Esophagus squamous epithelium (tissue), 5 donors: ENCODE measurements around the gene MAD1L1. TPM values are rescaled to one million over a fixed set of nuclear protein-coding genes. Genes with fewer than 3 reads are reported as not detected.

Experiments used
- DNase-seq: peaks from one replicate; lab custom pipeline; 2025; lab: John Stamatoyannopoulos, UW
- H3K27ac ChIP-seq, 4 donors: fragments of 200-600 bp; sonication (generic); one replicate each; pipeline ENCODE4 v1.5.1; 2016 to 2019; ENCODE audit warnings: mild to moderate bottlenecking in 1 of 4
- H3K27me3 ChIP-seq, 4 donors: fragments of 200-600 bp; sonication (generic); 1 replicate in 3 of 4; 2 replicates in 1 of 4; pipeline versions ENCODE4 v1.5.1 to v1.6.0; 2017 to 2021; ENCODE audit warnings: antibody characterized with exemption in 1 of 4
- H3K36me3 ChIP-seq, 3 donors: fragments of 200-600 bp; sonication (generic); one replicate each; pipeline ENCODE4 v1.5.1; 2016 to 2019
- H3K4me1 ChIP-seq, 3 donors: fragments of 200-600 bp; sonication (generic); one replicate each; pipeline ENCODE4 v1.5.1; 2017 to 2019
- H3K4me3 ChIP-seq, 4 donors: fragments of 200-600 bp; sonication (generic); 1 replicate in 3 of 4; 2 replicates in 1 of 4; pipeline ENCODE4 v1.5.1; 2016 to 2019; ENCODE audit warnings: mild to moderate bottlenecking in 2 of 4, moderate library complexity in 1 of 4
- H3K9me3 ChIP-seq, 3 donors: fragments of 200-600 bp; sonication (generic); one replicate each; pipeline ENCODE4 v1.5.1; 2016 to 2019
- CTCF ChIP-seq, 6 experiments: fragments of 450-650 bp in 4 of 6; fragments of 200-600 bp in 2 of 6; sonication (generic) in 2 of 6; IDR thresholded peaks; one replicate each; pipeline ENCODE4 v1.5.1; 2016 to 2019; ENCODE audit warnings: antibody characterized with exemption in 6 of 6, mild to moderate bottlenecking in 4 of 6, moderate library complexity in 4 of 6
- POLR2A ChIP-seq, 4 donors: fragments of 450-650 bp; IDR thresholded peaks; one replicate each; pipeline ENCODE4 v1.6.1; 2017; ENCODE audit warnings: antibody characterized with exemption in 4 of 4, mild to moderate bottlenecking in 4 of 4, moderate library complexity in 3 of 4
- WGBS, 2 donors: methylation state at CpG; one replicate each; pipeline ENCODE4 v1.1.5; 2018; 5-methylcytosine and 5-hydroxymethylcytosine counted together
- intact Hi-C: fragments of 100-400 bp; cut with DNase I; formaldehyde crosslinking; loops from one replicate; pipeline ENCODE4 v1.15.0; 2022
- total RNA-seq, 4 donors: library from RNA; depleted of rRNA; stranded (reverse); fragments of >200 nt; gene quantifications; one replicate each; pipeline ENCODE4 v1.1.0, GENCODE V29; 2016
- donor health status: DM: yes; HTN: yes; CAD: no.

Gene MAD1L1
- total RNA-seq, 4 donors from 2014 or later: 16.6 to 40.4 (median 30.2) TPM

- DNase-seq: no peak
- no peak overlapping the region for H3K4me3 ChIP-seq
- no peaks in the 10 kb centered on the region for H3K27me3 ChIP-seq
- WGBS, 2 donors: 92 to 96% methylated on average over 4 of the region's 4 CpGs
- H3K4me1 ChIP-seq: peaks cover 0 to 4% (median 3%) of the 10 kb centered on the region in 3 donors
- no peaks in the 10 kb centered on the region for H3K36me3 ChIP-seq
- intact Hi-C loops: no loop called here
- peaks cover 0 to 30% (median 6%) of the 10 kb centered on the region in 3 donors for H3K9me3 ChIP-seq
- no peak overlapping the region for H3K27ac ChIP-seq
- TF ChIP-seq POLR2A (IDR thresholded peaks at IDR 0.05) (no peak), CTCF (IDR thresholded peaks at IDR 0.05) (no peak)
These were observed 207.6 kb downstream of the MAD1L1 start for GRCh38 chr7:2025188-2025587.

- TF ChIP-seq CTCF (IDR thresholded peaks at IDR 0.05): no peak
- TF ChIP-seq POLR2A (IDR thresholded peaks at IDR 0.05): no peak
- peaks cover 0 to 30% (median 6%) of the 10 kb centered on the region in 3 donors for H3K9me3 ChIP-seq
- H3K27ac ChIP-seq: no peak overlapping the region
- H3K36me3 ChIP-seq: no peaks in the 10 kb centered on the region
- intact Hi-C loops: no loop called here
- H3K4me1 ChIP-seq: peaks cover 1 to 10% (median 9%) of the 10 kb centered on the region in 3 donors
- WGBS, 2 donors: 75 to 89% methylated on average over 3 to 4 of the region's 4 CpGs
- H3K27me3 ChIP-seq: no peaks in the 10 kb centered on the region
- no peak for DNase-seq
- no peak overlapping the region for H3K4me3 ChIP-seq
These were observed 208.2 kb downstream of the MAD1L1 start for GRCh38 chr7:2024567-2024918.

GRCh38 chr7:2023877-2024566 lies 208.7 kb downstream of the MAD1L1 start:
- DNase-seq: no peak
- Histone ChIP-seq H3K9me3 (peaks cover 0 to 26% (median 6%) of the 10 kb centered on the region in 3 donors), H3K4me1 (peaks cover 7 to 16% (median 12%) of the 10 kb centered on the region in 3 donors), H3K27ac (no peak overlapping the region), H3K27me3 (no peaks in the 10 kb centered on the region), H3K4me3 (no peak overlapping the region), H3K36me3 (no peaks in the 10 kb centered on the region)
- intact Hi-C loops: no loop called here
- TF ChIP-seq CTCF (IDR thresholded peaks at IDR 0.05) (no peak), POLR2A (IDR thresholded peaks at IDR 0.05) (no peak)
- WGBS, 2 donors: 87 to 90% methylated on average over 7 of the region's 7 CpGs

- WGBS, 2 donors: 89 to 93% methylated on average over 8 of the region's 8 CpGs
- Histone ChIP-seq H3K4me3 (no peak overlapping the region), H3K4me1 (peaks cover 12 to 27% (median 20%) of the 10 kb centered on the region in 3 donors), H3K27me3 (no peaks in the 10 kb centered on the region), H3K27ac (no peak overlapping the region), H3K36me3 (no peaks in the 10 kb centered on the region), H3K9me3 (peaks cover 0 to 17% (median 6%) of the 10 kb centered on the region in 3 donors)
- intact Hi-C loops: no loop called here
- TF ChIP-seq CTCF (IDR thresholded peaks at IDR 0.05) (no peak), POLR2A (IDR thresholded peaks at IDR 0.05) (no peak)
- DNase-seq: no peak
These were observed 210.0 kb downstream of the MAD1L1 start for GRCh38 chr7:2022737-2023250.

GRCh38 chr7:2022021-2022409 lies 210.7 kb downstream of the MAD1L1 start:
- Histone ChIP-seq H3K27ac (no peak overlapping the region), H3K27me3 (no peaks in the 10 kb centered on the region), H3K9me3 (peaks cover 0 to 17% (median 6%) of the 10 kb centered on the region in 3 donors), H3K36me3 (no peaks in the 10 kb centered on the region), H3K4me1 (peaks cover 12 to 27% (median 20%) of the 10 kb centered on the region in 3 donors), H3K4me3 (no peak overlapping the region)
- intact Hi-C loops: no loop called here
- no peak for DNase-seq
- 94 to 98% methylated on average over 6 to 8 of the region's 9 CpGs for WGBS, 2 donors
- TF ChIP-seq POLR2A (IDR thresholded peaks at IDR 0.05) (no peak), CTCF (IDR thresholded peaks at IDR 0.05) (no peak)
